Stomach (tissue), 4 donors: ENCODE results near the gene CDCA3.

Experiments
- CTCF ChIP-seq, 7 experiments: fragments of 450-650 bp in 4 of 7; fragments of 200-600 bp in 3 of 7; sonication (generic) in 3 of 7; IDR thresholded peaks; one replicate each; pipeline ENCODE4 v1.5.1; 2016 to 2019; ENCODE audit warnings: antibody characterized with exemption in 7 of 7, control low read depth in 2 of 7, mild to moderate bottlenecking in 1 of 7
- EP300 ChIP-seq: sonication (generic); formaldehyde crosslinking; IDR thresholded peaks from one replicate; pipeline ENCODE4 v1.6.1; 2017; ENCODE audit warnings: antibody characterized with exemption
- POLR2A ChIP-seq, 4 donors: fragments of 450-650 bp; IDR thresholded peaks; one replicate each; pipeline ENCODE4 v1.6.1; 2016; ENCODE audit warnings: antibody characterized with exemption in 4 of 4, control low read depth in 2 of 4, mild to moderate bottlenecking in 1 of 4, moderate library complexity in 1 of 4
- POLR2AphosphoS5 ChIP-seq, 3 donors: sonication (generic); formaldehyde crosslinking; IDR thresholded peaks; one replicate each; pipeline ENCODE4 v1.6.1; 2016; ENCODE audit warnings: antibody characterized with exemption in 3 of 3

- no peak for TF ChIP-seq POLR2AphosphoS5 (IDR thresholded peaks at IDR 0.05)
- TF ChIP-seq POLR2A (IDR thresholded peaks at IDR 0.05), result no peak
- no peak for TF ChIP-seq CTCF (IDR thresholded peaks at IDR 0.05)
- TF ChIP-seq EP300, result no peak
Measured at GRCh38 chr12:6861391-6861790, 10.3 kb upstream of the CDCA3 start.
